NCI-H226 (cell line): ENCODE measurements around the gene CCDC88A.
"Not testable (repeated sequence)": the region's sequence is repeated elsewhere in the genome, so short reads cannot be mapped to it uniquely, and the experiment has no call there.

Experiments
- DNase-seq: peaks from one replicate; pipeline ENCODE4 v3.0.0-alpha.2; 2015

CCDC88A gene

DNA sequence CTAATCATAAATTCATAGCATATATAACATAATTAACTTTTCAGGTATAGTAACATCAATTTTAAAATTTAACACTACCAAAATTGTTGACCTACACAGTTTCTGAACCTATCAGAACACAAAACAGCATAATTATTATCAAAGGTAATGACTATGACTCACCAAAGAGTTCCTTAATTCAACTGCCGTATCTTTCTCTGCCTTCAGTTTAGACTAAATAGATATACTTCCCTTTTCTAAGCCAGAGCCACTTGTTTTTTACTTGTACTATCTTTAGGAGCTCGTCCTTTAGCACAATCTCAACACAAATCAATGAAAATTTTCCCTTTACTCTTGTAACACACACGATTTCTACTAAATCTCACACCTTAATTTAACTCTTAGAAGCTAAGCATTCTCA is 54.4 kb downstream of the CCDC88A start:
- DNase-seq = no peak

DNA sequence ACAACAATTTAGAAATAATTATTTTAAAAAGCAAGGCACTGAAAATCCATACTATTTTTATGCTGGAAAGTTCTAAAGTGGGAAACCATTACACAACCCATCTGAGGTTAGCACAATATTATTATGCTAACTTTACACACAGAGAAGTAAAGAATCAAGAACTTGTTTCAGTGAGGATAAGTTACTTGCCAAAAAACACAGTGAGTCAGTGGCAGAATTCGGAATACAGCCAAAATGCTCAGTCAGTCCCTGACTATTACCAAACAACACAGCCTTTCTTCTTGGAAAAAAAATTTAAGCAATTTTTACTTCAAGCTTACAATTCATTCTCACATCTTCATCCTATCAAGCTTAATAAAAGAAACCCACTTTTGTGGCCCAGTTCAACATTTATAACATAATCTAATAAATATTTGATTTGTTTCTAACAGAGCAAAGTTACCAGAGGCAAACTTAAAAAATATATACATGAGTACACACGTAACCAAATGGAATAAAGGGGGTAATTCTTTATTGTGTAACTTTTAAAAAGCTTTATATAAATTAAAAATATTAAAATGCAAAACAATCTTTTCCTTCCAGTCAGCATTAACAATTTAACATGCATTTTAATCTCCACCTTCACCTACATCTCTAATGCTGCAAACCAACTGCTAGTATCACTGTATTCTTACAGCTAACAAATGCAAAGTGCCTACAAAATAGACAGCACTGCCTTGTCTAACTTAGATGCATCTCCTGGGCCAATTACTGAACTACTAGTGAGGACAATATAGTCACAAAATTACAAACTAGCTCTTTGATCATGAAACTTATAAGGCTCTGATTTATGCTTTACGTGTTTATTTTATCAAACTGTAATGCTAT is 55.2 kb downstream of the CCDC88A start:
- DNase-seq = peak; percentile 76

DNA sequence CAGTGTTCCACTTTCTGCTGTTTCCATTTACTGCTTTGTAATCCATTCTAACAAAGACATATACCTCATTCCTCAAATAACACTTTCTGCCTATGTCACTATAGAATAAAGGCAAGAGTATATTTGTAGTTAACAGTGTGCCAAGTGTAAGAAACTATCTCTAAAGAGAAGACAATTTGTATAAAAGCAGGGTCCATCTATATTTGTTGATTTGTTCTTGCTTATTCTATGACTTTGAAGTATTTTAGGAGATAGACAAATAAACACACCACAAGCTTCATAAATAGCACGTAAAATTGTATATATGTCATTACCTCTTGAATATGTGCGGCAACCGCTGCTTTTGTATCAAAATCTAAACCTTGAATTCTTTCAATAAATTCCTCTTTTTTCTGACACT is 56.0 kb downstream of the CCDC88A start:
- no peak for DNase-seq

GRCh38 chr2:55361465-55362189 is 58.0 kb downstream of the CCDC88A start:
- no peak for DNase-seq

- DNase-seq = no peak
These were observed 61.2 kb downstream of the CCDC88A start for GRCh38 chr2:55358451-55358850.

DNA sequence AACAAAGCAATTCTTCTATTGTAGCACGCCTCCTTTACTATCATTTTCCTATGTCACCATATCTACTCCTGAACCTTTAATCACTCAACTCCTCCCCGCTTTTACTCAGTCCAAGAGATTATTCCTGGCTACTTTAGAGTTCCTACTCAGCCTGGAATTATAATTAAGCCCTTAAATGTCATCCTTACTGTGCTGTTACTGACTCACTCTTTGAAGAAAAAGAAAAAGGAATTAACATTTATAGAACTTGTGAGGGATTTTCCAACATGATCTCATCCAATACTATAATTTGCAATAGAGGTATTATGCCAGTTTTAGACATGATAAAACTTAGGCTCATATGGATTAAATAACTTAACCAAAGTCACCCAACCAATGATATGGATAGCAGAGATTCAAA is 61.7 kb downstream of the CCDC88A start:
- DNase-seq = no peak

DNA sequence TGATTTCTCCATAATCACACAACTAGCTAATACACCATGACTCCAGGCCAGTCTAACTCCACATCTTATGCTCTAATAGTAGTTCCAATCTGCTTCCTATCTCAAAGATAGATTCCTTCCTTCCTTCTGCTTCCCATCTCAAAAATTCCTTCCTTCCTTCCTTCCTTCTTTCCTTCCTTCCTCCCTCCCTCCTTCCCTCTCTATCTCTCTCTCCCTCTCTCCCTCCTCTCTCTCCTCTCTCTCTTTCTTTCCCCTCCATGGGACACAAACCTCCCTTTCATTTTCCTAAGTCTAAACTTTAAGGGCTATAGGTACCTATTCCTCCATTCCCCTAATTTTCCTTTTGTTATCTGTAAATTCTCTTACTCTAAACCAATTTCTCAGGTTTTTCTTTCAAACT is 62.5 kb downstream of the CCDC88A start:
- no peak for DNase-seq

GRCh38 chr2:55356136-55356535 is 63.5 kb downstream of the CCDC88A start:
- not testable (repeated sequence) for DNase-seq

- DNase-seq = no peak
These were observed 64.2 kb downstream of the CCDC88A start for GRCh38 chr2:55355451-55355850.

DNA sequence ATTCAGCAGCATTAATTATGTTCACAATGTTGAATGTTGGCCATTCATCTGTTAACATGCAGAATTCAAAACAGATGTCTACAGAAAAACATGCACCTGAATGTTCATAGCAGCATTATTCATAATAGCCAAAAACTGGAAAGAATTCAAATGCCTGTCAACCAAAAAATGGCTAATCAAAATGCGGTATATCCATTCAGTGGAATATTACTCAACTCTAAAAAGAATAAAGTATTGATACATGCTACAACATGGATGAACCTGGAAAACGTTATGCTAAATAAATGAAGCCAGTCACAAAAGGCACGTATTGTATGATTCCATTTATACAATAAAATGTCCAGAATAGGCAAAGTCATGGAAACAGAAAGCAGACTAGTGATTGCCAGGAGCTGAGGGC is 68.0 kb downstream of the CCDC88A start:
- no peak for DNase-seq

DNA sequence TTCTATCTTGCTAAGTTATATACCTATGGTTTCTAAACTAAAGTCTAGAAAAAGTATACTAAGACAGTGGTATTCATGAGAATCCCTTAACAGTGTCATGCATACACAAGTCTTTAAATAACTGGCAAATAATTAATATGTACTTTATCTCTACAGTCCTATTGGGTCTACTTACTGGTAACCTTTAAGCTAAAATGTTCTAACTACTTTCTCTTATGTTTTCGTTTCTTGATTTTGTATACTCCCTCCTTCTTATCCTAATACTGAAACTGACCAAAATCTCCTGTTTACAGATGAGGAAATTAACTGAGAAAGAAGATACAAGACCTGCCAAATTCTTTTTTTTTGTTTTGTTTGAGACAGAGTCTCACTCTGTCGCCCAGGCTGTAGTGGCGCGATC is 74.6 kb downstream of the CCDC88A start:
- no peak for DNase-seq

DNA sequence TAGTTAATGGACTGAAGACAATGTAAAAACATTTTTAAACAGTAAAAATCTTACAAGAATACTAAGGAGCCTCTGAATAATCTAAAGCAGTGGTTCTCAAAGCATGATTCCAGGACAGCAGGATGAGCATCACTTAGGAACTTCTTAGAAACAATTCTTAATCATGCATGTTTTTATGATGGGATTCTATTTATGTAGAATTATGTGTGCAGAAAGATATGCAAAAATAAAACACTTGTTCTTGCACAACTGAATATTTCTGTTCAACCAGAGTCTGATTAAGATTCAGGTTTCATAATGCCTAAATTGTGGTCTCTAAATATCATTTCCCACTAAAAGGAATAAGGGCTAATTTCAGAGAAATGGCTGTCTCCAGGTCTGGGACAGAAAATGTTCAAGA is 81.4 kb downstream of the CCDC88A start:
- no peak for DNase-seq

GRCh38 chr2:55334728-55335127 is 84.9 kb downstream of the CCDC88A start:
- no peak for DNase-seq

DNA sequence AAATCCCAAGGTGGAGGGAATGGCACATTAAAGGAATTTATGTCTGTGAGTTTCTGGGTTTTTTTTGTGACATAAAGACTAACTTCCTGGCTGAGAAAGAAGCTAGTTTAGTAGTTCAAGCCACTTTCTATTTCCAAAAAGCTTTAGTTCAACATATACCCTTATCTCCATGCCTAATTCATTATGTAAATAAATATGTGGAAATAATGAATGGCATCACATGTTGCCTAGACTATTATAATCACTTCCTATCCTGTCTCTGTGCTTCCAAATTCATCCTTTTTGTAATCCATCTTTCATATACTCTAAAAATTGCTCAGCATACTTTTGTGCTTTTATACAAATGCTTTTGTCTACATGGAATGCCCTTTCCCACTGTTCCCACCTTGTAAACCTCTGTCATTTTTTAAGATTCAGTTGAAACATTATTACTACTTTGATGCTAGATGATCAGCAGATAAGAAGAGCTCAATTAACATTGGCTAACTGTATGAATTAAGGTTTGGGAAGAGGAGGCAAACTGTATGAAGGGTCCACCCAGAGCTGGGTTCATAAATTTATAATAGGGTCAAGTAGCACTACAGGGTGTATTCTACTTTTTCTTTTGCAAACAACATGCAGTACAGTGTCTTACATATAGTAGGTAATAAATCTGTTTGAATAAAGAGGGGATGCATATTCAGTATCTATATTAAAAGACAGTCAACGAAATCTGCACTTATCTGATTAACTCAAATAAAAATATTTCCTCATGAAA is 88.9 kb downstream of the CCDC88A start:
- DNase-seq = no peak

DNA sequence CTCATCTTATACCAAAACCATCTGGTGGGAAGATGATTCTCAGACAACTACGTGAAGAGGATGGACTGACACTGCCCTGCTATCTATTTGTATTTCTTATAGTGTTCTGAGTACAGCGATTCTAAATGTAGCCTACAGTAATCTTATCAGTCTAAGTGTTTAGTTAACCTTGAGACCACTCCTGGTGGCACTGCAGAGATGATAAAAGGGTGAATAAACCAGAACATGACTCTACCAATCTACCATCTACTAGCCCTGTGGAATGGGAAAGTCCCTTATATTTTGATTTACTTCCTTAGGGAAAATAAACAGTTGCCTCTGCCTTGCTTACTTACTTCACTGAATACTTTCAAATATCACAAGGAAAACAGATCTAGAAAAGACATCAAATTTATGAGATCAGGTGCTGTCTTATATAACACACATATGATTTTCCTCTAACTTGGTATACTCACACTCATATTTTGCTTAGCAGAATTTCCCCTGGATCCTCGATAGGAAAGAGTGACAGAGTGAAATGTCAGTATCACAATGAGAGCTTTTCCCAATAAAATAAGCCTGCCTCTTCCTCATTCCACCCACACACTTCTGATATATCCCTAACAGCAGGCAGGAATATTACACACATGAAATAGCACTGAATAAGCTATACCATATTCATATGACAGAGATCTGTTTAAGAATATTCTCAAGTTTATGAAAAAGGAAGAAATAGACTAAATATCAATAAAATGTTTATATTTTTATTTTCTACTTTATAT is 92.0 kb downstream of the CCDC88A start:
- no peak for DNase-seq

DNA sequence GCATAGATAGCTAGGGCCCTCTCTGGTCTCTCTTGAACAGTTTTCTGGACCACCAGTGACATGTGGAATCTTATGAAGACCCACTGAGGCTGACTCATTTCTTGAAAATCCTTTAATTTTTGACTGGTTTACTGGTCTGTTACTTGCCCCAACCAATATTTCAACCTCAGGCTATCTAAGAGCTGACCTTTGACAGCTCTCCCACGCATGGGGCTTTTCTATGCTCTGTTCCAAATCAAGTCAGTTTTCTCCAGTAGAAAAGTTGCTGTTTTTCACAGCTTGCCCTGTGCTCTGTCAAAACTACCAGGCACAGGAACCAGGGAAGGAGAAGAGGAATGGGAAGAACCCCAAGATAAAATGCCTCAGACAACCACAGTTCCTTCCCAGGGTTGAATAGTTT is 104.7 kb downstream of the CCDC88A start:
- no peak for DNase-seq

DNA sequence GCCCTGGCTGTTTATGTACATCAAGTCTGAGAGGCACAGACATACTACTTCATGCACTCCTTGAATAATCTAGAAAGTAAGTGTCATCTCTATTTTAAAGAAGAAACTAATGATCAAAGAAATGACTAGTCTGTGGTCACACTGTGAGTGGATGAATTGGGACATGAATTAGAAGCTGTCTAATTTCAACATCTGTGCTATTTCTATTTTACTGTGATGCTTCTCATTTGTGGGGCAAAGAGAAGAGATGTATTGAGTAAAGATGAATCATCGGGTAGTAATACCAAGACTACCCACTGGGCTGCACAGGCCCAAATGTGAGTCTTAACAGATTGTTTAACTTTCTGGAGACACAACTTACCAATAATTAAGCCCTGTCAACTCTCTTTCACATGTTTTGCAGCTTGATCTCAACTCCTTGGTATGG is 108.2 kb downstream of the CCDC88A start:
- DNase-seq = peak; percentile 16

GRCh38 chr2:55309446-55309845 is 110.2 kb downstream of the CCDC88A start:
- DNase-seq = no peak

DNA sequence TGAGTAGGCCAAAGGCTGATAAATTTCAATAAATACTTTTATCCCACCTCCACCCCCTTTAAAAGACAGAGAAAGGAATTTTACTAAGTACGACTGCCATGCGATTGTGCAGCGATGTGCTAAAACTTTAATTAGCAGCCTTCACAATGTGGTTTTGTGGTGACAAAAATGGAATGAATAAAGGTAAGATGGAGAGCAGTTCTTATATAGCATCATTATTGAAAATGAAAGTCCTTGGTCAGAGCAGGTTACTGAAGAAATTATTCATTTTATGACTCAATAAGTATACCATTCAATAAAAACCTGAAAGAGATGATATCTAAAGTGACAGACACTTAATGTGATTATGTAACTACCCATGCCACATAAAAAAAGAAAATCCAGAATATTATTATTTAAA is 117.4 kb downstream of the CCDC88A start:
- no peak for DNase-seq

DNA sequence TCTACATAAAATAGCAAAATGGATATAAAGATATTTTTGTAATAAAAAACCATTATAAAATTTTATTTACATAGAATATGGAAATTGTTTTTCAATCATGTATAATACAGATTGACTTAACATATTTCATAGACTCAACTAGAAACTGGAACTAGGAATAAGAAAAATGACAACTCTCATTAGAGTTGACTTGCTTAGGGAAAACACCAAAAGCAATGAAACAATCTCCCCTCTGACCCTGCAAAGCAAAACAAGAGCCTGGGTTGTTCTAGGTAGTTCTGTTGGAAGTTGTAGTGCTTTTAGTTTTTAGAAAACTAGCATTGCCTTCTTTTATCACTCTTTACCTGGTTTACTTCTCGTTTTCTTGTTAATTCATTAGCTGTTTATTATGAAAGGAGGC is 118.4 kb downstream of the CCDC88A start:
- DNase-seq = no peak

DNA sequence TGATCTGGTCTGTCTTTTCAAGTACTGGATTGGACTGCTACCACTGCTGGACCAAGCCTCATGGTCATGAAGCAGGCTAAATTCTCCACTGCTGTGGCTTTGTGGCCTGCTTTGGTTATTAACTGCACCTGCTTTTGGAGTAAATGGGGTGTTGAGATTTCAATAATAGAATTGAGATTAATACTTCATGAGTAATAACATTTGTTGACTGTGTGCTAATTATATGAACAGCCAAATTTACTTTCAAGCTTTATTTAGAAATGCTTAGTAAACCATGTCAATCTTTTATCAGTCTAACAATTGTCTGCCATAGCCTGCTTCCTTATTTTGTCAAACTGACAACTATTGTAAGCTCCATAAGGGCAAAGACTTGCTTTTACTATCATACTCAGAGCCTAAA is 123.3 kb downstream of the CCDC88A start:
- no peak for DNase-seq

DNA sequence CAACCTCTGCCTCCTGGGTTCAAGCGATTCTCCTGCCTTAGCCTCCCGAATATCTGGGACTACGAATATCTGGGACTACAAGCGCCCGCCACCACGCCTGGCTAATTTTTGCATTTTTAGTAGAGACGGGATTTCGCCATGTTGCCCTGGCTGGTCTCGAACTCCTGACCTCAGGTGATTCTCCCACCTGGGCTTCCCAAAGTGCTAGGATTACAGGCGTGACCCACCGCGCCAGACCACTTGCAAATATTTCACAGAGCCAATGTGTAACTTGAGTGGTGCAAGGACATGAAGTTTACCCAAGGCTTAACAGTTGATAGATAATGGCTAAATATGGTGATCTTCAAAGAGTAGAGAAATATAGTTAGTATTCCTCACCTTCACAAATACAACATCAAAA is 136.6 kb downstream of the CCDC88A start:
- DNase-seq = no peak
